Measurements from ENCODE around the gene EXOC6.
"Not testable (repeated sequence)": the region's sequence is repeated elsewhere in the genome, so short reads cannot be mapped to it uniquely, and the experiment has no call there.

Gene EXOC6

GRCh38 chr10:92961638-92962037 is 113.3 kb downstream of the EXOC6 start:
- DNase-seq = no peak
- Histone ChIP-seq H3K27ac (ENCODE audit: insufficient read depth, low read length, poor library complexity, severe bottlenecking) (no peak overlapping the region), H3K36me3 (ENCODE audit: control insufficient read depth, insufficient read depth, low read length) (peaks cover 5% of the 10 kb centered on the region), H3K27me3 (replicated peaks; ENCODE audit: control insufficient read depth, insufficient read depth, low read length, poor library complexity, severe bottlenecking) (no peaks in the 10 kb centered on the region), H3K9me3 (ENCODE audit: control insufficient read depth, low read length) (no peaks in the 10 kb centered on the region), H3K4me3 (ENCODE audit: insufficient read depth, low read depth, low read length, poor library complexity, severe bottlenecking) (no peak overlapping the region), H3K4me1 (ENCODE audit: control insufficient read depth, insufficient read depth, low read length, poor library complexity, severe bottlenecking) (no peaks in the 10 kb centered on the region)

GRCh38 chr10:92965314-92965713 is 117.0 kb downstream of the EXOC6 start:
- Histone ChIP-seq H3K27ac (ENCODE audit: insufficient read depth, low read length, poor library complexity, severe bottlenecking) (no peak overlapping the region), H3K4me3 (ENCODE audit: insufficient read depth, low read depth, low read length, poor library complexity, severe bottlenecking) (no peak overlapping the region), H3K4me1 (ENCODE audit: control insufficient read depth, insufficient read depth, low read length, poor library complexity, severe bottlenecking) (no peaks in the 10 kb centered on the region), H3K27me3 (replicated peaks; ENCODE audit: control insufficient read depth, insufficient read depth, low read length, poor library complexity, severe bottlenecking) (no peaks in the 10 kb centered on the region), H3K9me3 (ENCODE audit: control insufficient read depth, low read length) (no peaks in the 10 kb centered on the region), H3K36me3 (ENCODE audit: control insufficient read depth, insufficient read depth, low read length) (no peaks in the 10 kb centered on the region)
- DNase-seq = no peak

- H3K9me3 ChIP-seq (ENCODE audit: control insufficient read depth, low read length) = no peaks in the 10 kb centered on the region
- H3K27ac ChIP-seq (ENCODE audit: insufficient read depth, low read length, poor library complexity, severe bottlenecking) = no peak overlapping the region
- H3K4me3 ChIP-seq (ENCODE audit: insufficient read depth, low read depth, low read length, poor library complexity, severe bottlenecking) = no peak overlapping the region
- H3K4me1 ChIP-seq (ENCODE audit: control insufficient read depth, insufficient read depth, low read length, poor library complexity, severe bottlenecking) = no peaks in the 10 kb centered on the region
- no peaks in the 10 kb centered on the region for H3K36me3 ChIP-seq (ENCODE audit: control insufficient read depth, insufficient read depth, low read length)
- DNase-seq = no peak
- no peaks in the 10 kb centered on the region for H3K27me3 ChIP-seq (replicated peaks; ENCODE audit: control insufficient read depth, insufficient read depth, low read length, poor library complexity, severe bottlenecking)
Observed at GRCh38 chr10:92967641-92968040, 119.3 kb downstream of the EXOC6 start.

- no peaks in the 10 kb centered on the region for H3K4me1 ChIP-seq (ENCODE audit: control insufficient read depth, insufficient read depth, low read length, poor library complexity, severe bottlenecking)
- no peak for DNase-seq
- H3K36me3 ChIP-seq (ENCODE audit: control insufficient read depth, insufficient read depth, low read length) = no peaks in the 10 kb centered on the region
- no peak overlapping the region for H3K27ac ChIP-seq (ENCODE audit: insufficient read depth, low read length, poor library complexity, severe bottlenecking)
- H3K9me3 ChIP-seq (ENCODE audit: control insufficient read depth, low read length) = no peaks in the 10 kb centered on the region
- H3K27me3 ChIP-seq (replicated peaks; ENCODE audit: control insufficient read depth, insufficient read depth, low read length, poor library complexity, severe bottlenecking) = no peaks in the 10 kb centered on the region
- H3K4me3 ChIP-seq (ENCODE audit: insufficient read depth, low read depth, low read length, poor library complexity, severe bottlenecking) = no peak overlapping the region
Observed at GRCh38 chr10:92969151-92969550, 120.8 kb downstream of the EXOC6 start.

- Histone ChIP-seq H3K4me1 (ENCODE audit: control insufficient read depth, insufficient read depth, low read length, poor library complexity, severe bottlenecking) (no peaks in the 10 kb centered on the region), H3K9me3 (ENCODE audit: control insufficient read depth, low read length) (no peaks in the 10 kb centered on the region), H3K36me3 (ENCODE audit: control insufficient read depth, insufficient read depth, low read length) (no peaks in the 10 kb centered on the region), H3K4me3 (ENCODE audit: insufficient read depth, low read depth, low read length, poor library complexity, severe bottlenecking) (no peak overlapping the region), H3K27me3 (replicated peaks; ENCODE audit: control insufficient read depth, insufficient read depth, low read length, poor library complexity, severe bottlenecking) (no peaks in the 10 kb centered on the region), H3K27ac (ENCODE audit: insufficient read depth, low read length, poor library complexity, severe bottlenecking) (no peak overlapping the region)
- no peak for DNase-seq
Observed at GRCh38 chr10:92970301-92971070, 122.2 kb downstream of the EXOC6 start.

- Histone ChIP-seq H3K4me1 (ENCODE audit: control insufficient read depth, insufficient read depth, low read length, poor library complexity, severe bottlenecking) (no peaks in the 10 kb centered on the region), H3K27me3 (replicated peaks; ENCODE audit: control insufficient read depth, insufficient read depth, low read length, poor library complexity, severe bottlenecking) (no peaks in the 10 kb centered on the region), H3K4me3 (ENCODE audit: insufficient read depth, low read depth, low read length, poor library complexity, severe bottlenecking) (no peak overlapping the region), H3K36me3 (ENCODE audit: control insufficient read depth, insufficient read depth, low read length) (no peaks in the 10 kb centered on the region), H3K27ac (ENCODE audit: insufficient read depth, low read length, poor library complexity, severe bottlenecking) (no peak overlapping the region), H3K9me3 (ENCODE audit: control insufficient read depth, low read length) (no peaks in the 10 kb centered on the region)
- DNase-seq = no peak
Observed at GRCh38 chr10:92972066-92972870, 123.9 kb downstream of the EXOC6 start.

GRCh38 chr10:92972886-92973285 is 124.6 kb downstream of the EXOC6 start:
- Histone ChIP-seq H3K4me1 (ENCODE audit: control insufficient read depth, insufficient read depth, low read length, poor library complexity, severe bottlenecking) (no peaks in the 10 kb centered on the region), H3K27me3 (replicated peaks; ENCODE audit: control insufficient read depth, insufficient read depth, low read length, poor library complexity, severe bottlenecking) (no peaks in the 10 kb centered on the region), H3K4me3 (ENCODE audit: insufficient read depth, low read depth, low read length, poor library complexity, severe bottlenecking) (no peak overlapping the region), H3K9me3 (ENCODE audit: control insufficient read depth, low read length) (no peaks in the 10 kb centered on the region), H3K27ac (ENCODE audit: insufficient read depth, low read length, poor library complexity, severe bottlenecking) (no peak overlapping the region), H3K36me3 (ENCODE audit: control insufficient read depth, insufficient read depth, low read length) (no peaks in the 10 kb centered on the region)
- no peak for DNase-seq

GRCh38 chr10:92976278-92976677 is 128.0 kb downstream of the EXOC6 start:
- H3K27me3 ChIP-seq (replicated peaks; ENCODE audit: control insufficient read depth, insufficient read depth, low read length, poor library complexity, severe bottlenecking); DNase-seq; H3K9me3 ChIP-seq (ENCODE audit: control insufficient read depth, low read length); H3K4me3 ChIP-seq (ENCODE audit: insufficient read depth, low read depth, low read length, poor library complexity, severe bottlenecking); H3K36me3 ChIP-seq (ENCODE audit: control insufficient read depth, insufficient read depth, low read length); H3K4me1 ChIP-seq (ENCODE audit: control insufficient read depth, insufficient read depth, low read length, poor library complexity, severe bottlenecking); H3K27ac ChIP-seq (ENCODE audit: insufficient read depth, low read length, poor library complexity, severe bottlenecking): not testable (repeated sequence)

- Histone ChIP-seq H3K27me3 (replicated peaks; ENCODE audit: control insufficient read depth, insufficient read depth, low read length, poor library complexity, severe bottlenecking) (no peaks in the 10 kb centered on the region), H3K36me3 (ENCODE audit: control insufficient read depth, insufficient read depth, low read length) (no peaks in the 10 kb centered on the region), H3K27ac (ENCODE audit: insufficient read depth, low read length, poor library complexity, severe bottlenecking) (no peak overlapping the region), H3K4me1 (ENCODE audit: control insufficient read depth, insufficient read depth, low read length, poor library complexity, severe bottlenecking) (no peaks in the 10 kb centered on the region), H3K4me3 (ENCODE audit: insufficient read depth, low read depth, low read length, poor library complexity, severe bottlenecking) (no peak overlapping the region), H3K9me3 (ENCODE audit: control insufficient read depth, low read length) (no peaks in the 10 kb centered on the region)
- DNase-seq = no peak
Observed at GRCh38 chr10:92989250-92989649, 140.9 kb downstream of the EXOC6 start.

- Histone ChIP-seq H3K9me3 (ENCODE audit: control insufficient read depth, low read length) (no peaks in the 10 kb centered on the region), H3K27me3 (replicated peaks; ENCODE audit: control insufficient read depth, insufficient read depth, low read length, poor library complexity, severe bottlenecking) (no peaks in the 10 kb centered on the region), H3K4me3 (ENCODE audit: insufficient read depth, low read depth, low read length, poor library complexity, severe bottlenecking) (no peak overlapping the region), H3K36me3 (ENCODE audit: control insufficient read depth, insufficient read depth, low read length) (no peaks in the 10 kb centered on the region), H3K4me1 (ENCODE audit: control insufficient read depth, insufficient read depth, low read length, poor library complexity, severe bottlenecking) (no peaks in the 10 kb centered on the region), H3K27ac (ENCODE audit: insufficient read depth, low read length, poor library complexity, severe bottlenecking) (no peak overlapping the region)
- no peak for DNase-seq
Observed at GRCh38 chr10:92990615-92991014, 142.3 kb downstream of the EXOC6 start.

All from effector memory CD4-positive, alpha-beta T cell (primary cell).